ENCODE measurements around the gene SYNJ1.

SYNJ1 gene

GRCh38 chr21:32712641-32713040 lies 15.2 kb downstream of the SYNJ1 start:
- no peak for DNase-seq (ENCODE audit: low spot score)
- in situ Hi-C loops (cut with MboI; ENCODE audit: low sequenced_read_pairs, unreplicated experiment), result no loop called here
- no peak for TF ChIP-seq CTCF (IDR thresholded peaks at IDR 0.05; ENCODE audit: borderline replicate concordance, control extremely low read depth, extremely low read depth, insufficient read depth, missing control alignments)

GRCh38 chr21:32712043-32712442 lies 15.8 kb downstream of the SYNJ1 start:
- TF ChIP-seq CTCF (IDR thresholded peaks at IDR 0.05; ENCODE audit: borderline replicate concordance, control extremely low read depth, extremely low read depth, insufficient read depth, missing control alignments), result no peak
- DNase-seq (ENCODE audit: low spot score), result peak; percentile 63
- in situ Hi-C loops (cut with MboI; ENCODE audit: low sequenced_read_pairs, unreplicated experiment), result no loop called here

GRCh38 chr21:32710987-32711386 lies 16.8 kb downstream of the SYNJ1 start:
- no peak for DNase-seq (ENCODE audit: low spot score)
- in situ Hi-C loops (cut with MboI; ENCODE audit: low sequenced_read_pairs, unreplicated experiment), result no loop called here
- no peak for TF ChIP-seq CTCF (IDR thresholded peaks at IDR 0.05; ENCODE audit: borderline replicate concordance, control extremely low read depth, extremely low read depth, insufficient read depth, missing control alignments)

GRCh38 chr21:32710069-32710784 lies 17.6 kb downstream of the SYNJ1 start:
- in situ Hi-C loops (cut with MboI; ENCODE audit: low sequenced_read_pairs, unreplicated experiment), result no loop called here
- TF ChIP-seq CTCF (IDR thresholded peaks at IDR 0.05; ENCODE audit: borderline replicate concordance, control extremely low read depth, extremely low read depth, insufficient read depth, missing control alignments), result no peak
- DNase-seq (ENCODE audit: low spot score), result no peak

GRCh38 chr21:32708069-32708468 lies 19.7 kb downstream of the SYNJ1 start:
- DNase-seq (ENCODE audit: low spot score), result no peak
- no peak for TF ChIP-seq CTCF (IDR thresholded peaks at IDR 0.05; ENCODE audit: borderline replicate concordance, control extremely low read depth, extremely low read depth, insufficient read depth, missing control alignments)
- in situ Hi-C loops (cut with MboI; ENCODE audit: low sequenced_read_pairs, unreplicated experiment), result no loop called here

GRCh38 chr21:32705901-32706300 lies 21.9 kb downstream of the SYNJ1 start:
- DNase-seq (ENCODE audit: low spot score), result no peak
- in situ Hi-C loops (cut with MboI; ENCODE audit: low sequenced_read_pairs, unreplicated experiment), result no loop called here
- TF ChIP-seq CTCF (IDR thresholded peaks at IDR 0.05; ENCODE audit: borderline replicate concordance, control extremely low read depth, extremely low read depth, insufficient read depth, missing control alignments), result no peak

Data from GM13976 (cell line).